M059J (cell line): ENCODE results near the gene EGR1. TPM values are rescaled to one million over a fixed set of nuclear protein-coding genes. Genes with fewer than 3 reads are reported as not detected.
"Not testable (repeated sequence)": the region's sequence is repeated elsewhere in the genome, so short reads cannot be mapped to it uniquely, and the experiment has no call there.

ENCODE experiments used
- DNase-seq: peaks from one replicate; pipeline ENCODE4 v3.0.0-alpha.2; 2012; ENCODE audit warnings: low read depth
- total RNA-seq: library from RNA; depleted of rRNA; stranded (reverse); fragments of >200 nt; shearing (Covaris generic); gene quantifications from 2 replicates; pipeline ENCODE4 v1.2.3, GENCODE V29; 2014

EGR1 gene
- total RNA-seq, 1 experiment from 2014 or later: 3.9 TPM

GRCh38 chr5:138468966-138469539 is 3.8 kb downstream of the EGR1 start:
- no peak for DNase-seq

DNA sequence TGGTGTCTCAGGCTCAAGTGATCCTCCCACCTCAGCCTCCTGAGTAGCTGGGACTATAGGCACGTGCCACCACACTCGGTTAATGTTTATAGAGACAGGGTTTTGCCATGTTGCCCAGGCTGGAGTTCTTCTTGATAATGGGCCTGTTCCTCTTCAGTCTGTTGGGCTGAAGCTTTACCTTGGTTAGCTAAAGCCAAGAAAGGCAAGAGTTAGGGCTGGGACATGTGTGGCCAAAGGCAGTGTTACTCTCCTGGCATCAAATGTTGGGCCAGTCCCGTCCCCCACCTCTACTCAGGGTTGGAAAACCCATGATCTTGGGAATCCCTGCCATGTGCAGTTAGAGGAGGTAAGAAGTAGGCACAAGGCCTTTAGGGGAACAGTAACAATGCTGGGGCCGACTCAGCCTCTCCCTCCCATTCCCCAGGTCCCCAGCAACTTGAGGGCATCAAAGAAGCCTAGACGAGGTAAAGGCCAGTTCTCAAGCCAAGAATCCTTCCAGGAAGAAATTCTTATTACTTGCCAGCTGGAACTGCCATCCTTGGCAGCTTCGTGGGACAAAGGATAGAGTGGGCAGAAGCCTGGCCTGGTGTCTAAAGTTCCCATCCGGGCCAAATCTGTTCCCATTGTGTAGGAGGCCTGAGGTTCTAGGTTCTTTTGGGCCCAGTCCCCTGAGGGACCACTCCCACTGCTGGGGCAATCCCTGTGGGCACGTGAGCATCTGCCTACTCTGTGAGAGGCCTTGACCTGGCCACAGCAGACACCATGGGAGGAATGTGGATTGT is 4.5 kb downstream of the EGR1 start:
- peak; percentile 84 for DNase-seq

DNA sequence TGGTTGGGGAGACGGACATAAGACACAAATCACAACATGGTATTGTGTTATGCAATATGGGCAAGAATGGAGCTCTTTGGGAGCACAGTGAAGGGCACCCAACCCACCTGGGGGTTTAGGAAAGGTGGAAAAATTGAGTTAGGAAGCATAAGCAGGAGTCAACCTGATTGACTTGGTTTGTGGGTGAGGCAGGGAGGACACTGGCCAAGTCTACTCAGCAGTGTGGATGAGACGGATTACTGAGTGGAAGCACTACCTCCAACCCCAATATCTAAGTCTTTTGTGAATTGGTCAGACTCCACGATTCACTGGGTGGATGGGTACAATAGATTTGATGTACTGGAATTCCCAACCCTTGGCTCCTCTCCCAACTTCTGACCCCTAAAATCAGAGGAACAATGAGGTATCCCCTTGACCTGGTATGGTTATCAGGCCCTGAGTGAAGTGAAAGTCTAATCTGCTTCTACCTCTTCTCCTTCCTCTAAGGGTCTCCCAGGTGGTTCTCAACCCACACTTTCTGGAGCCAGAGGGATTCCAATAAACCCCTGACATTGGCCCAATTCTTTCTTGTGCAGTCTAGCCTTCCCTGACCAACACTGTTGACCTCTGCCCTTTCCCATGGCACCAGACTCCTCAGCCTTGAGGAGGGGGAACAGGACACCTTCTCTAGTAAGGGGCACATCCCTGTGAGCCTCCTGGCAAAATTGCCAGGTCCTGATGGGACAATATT is 5.2 kb downstream of the EGR1 start:
- no peak for DNase-seq

DNA sequence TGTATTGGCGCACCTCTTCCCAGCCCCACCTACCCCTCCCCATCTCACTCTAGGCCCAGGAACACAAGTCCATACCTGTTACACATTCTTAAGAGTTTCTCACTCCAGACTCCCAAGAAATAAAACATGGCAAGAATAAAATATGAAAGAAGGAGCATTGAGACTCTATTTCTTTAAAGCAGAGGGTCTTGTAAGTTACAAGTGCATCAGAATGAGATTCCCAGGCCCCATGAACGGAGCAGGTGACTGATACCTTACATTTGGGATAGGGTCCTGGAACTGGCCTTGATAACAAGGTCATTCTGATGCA is 5.7 kb downstream of the EGR1 start:
- no peak for DNase-seq

DNA sequence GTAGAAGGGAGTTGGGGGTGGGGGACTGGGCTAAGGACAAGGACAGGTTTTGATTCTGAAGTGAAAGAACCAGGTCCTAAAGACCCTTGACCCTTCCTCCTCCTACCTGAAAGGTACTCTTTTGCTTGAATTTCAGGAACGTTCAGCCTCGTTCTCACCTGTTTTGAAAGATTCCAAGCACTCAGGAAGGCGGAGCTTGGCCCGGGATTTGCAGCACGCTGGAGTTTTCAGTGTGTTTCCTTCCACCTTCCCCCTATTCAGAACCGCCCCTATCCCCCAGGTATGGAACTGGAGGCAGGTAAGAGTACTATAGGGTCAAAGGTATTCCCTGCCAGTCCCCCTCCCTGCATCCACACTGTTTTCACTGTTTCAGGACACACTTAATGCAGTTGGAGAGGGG is 7.1 kb downstream of the EGR1 start:
- DNase-seq: no peak

DNA sequence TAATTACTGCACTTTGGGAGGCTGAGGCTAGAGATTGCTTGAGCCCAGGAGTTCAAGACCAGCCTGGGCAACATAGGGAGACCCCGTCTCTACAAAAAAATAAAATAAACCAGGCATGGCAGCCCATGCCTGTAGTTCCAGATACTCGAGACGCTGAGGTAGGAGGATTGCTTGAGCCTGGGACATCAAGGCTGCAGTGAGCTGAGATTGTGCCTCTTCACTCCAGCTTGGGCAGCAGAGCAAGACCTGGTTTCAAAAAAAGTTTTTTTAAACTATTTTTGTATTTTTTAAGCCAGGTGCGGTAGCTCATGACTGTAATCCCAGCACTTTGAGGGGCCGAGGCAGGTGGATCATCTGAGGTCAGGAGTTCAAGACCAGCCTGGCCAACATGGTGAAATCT is 7.9 kb downstream of the EGR1 start:
- DNase-seq: not testable (repeated sequence)

GRCh38 chr5:138476918-138477317 is 11.6 kb downstream of the EGR1 start:
- no peak for DNase-seq

DNA sequence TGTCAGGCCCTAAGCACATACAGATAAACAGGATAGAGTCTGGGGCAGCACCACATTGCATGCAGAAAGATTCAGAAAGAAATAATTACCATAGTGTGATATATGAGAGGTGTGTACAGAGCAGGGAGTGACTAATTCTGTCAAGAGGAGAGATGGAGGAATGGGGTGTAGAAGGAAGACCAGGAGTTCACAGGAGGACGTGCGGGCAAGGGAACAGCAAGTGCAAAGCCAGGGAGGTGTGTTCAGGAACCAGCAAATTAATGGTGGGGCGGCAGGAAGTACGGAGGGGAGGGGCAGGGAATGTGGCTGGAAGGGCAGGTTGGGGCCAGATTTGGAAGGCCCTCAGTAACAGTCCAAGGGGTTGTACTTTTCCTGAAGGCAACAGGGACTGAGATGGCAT is 17.4 kb downstream of the EGR1 start:
- DNase-seq: no peak

DNA sequence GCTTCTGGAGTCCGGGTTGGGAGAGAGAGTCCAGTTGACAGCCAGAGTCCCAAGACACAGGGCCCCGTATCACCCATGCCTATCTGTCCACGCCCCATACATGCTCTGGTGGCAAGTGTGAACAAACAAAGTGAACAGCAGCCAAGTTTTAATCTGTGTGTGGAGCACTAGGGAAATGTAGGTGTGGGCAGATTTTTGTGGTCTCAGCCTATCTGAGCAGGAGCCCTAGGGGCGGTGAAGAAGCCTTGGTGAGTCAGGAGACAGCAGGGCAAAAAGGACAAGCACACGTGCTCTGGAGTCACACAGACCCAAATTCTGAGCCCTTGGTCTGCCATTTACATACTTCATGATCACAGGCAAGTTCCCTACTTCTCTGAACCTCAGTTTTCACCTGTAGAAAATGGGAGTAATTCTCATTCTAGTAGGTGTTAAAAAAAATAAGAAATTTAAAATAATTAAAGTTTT is 23.2 kb downstream of the EGR1 start:
- peak; percentile 83 for DNase-seq

DNA sequence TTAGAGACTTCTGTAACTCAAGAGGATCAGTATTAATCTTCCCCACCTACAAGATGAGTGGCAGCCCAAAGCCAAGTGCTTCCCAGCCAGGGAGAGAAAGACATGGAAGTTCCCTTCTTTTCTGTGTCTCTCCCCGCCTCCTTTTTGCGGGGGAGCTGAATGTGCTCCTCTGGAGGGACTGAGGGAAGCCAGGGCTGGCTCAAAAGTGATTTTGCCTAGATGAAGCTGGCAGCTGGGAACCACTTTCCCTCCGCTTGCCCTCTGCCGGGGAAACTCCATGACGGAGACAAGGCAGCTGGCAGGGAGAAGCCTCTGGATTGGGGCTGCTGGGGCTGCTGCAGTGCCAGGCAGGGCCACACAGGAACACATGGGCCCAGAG is 24.4 kb downstream of the EGR1 start:
- no peak for DNase-seq

- DNase-seq: peak; percentile 18
These were observed 25.5 kb downstream of the EGR1 start for GRCh38 chr5:138490648-138491283.

DNA sequence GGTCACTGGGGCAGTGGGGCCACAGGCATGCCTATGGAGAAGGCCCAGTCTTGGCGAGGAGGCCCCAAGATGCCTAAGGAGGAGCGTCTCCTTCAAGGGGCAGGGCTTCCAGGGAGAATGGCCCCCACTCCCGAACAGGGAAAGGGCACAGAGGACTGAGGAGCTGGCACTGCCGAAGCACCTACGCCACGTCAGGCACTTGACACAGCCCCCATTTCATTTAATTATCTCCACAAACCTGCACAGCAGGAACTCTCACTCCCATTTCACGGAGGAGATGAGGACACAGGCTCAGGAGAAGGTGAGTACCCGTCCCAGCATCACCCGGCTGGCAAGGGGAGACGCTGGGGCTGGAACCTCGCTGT is 26.0 kb downstream of the EGR1 start:
- DNase-seq: no peak

GRCh38 chr5:138491669-138492559 is 26.6 kb downstream of the EGR1 start:
- DNase-seq: peak; percentile 89

DNA sequence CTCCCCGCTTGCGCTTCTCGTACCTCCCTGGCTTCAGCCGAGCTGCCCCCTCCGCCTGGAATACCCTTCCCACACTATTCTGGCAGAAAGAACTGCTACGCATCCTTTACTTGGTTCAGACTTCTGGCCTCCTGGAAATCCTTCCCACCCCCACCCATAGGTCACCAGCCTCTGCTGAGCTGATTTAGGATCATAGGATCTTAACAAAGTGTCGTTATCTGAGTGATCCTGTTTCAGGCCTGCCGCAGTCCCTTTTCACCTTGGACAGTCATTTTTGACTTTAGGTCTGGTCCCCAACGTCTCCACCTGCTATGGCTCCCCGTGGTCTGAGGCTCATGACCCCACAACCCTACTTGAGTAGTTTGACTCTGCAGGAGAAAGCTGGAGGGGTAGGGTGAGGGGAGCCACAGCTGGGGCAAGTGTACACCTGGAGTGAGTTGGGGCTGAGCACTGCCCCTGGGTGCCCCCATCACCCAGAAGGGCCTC is 27.3 kb downstream of the EGR1 start:
- DNase-seq: no peak

DNA sequence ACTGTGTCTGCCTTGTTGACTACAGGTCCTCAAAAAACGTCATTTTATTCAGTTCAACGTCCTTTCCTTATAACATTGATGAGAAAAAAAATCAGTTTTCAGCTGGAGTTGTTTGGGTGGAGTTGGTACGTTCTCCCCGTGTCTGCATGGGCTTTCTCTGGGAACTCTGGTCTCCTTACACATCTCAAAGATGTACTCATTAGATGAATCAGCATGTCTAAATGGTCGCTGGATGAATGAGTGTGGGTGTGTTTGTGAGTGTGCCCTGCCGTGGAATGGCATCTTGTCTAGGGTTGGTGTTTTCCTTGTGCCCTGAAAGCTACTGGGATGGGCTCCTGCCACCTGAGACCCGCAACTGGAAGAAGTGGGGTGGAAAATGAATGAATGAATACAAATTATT is 30.1 kb downstream of the EGR1 start:
- DNase-seq: no peak

DNA sequence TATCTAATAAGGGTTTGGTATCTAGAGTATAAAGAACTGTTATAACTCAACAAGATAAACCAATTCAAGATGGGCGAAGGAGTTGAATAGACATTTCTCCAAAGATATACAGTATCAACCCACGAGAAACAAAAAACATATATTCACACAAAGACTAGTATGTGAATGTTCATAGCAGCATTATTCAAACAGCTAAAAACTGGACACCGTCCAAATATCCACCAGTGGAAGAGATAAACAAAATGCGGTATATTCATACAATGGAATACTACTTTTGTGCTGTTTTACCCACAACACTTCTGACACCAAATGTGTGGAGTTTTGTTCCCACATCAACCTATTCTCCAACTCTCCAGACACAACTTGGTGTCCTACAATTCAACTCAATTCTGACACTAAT is 33.1 kb downstream of the EGR1 start:
- DNase-seq: no peak

- no peak for DNase-seq
These were observed 36.8 kb downstream of the EGR1 start for GRCh38 chr5:138502121-138502520.

- no peak for DNase-seq
These were observed 37.2 kb downstream of the EGR1 start for GRCh38 chr5:138502521-138502920.

DNA sequence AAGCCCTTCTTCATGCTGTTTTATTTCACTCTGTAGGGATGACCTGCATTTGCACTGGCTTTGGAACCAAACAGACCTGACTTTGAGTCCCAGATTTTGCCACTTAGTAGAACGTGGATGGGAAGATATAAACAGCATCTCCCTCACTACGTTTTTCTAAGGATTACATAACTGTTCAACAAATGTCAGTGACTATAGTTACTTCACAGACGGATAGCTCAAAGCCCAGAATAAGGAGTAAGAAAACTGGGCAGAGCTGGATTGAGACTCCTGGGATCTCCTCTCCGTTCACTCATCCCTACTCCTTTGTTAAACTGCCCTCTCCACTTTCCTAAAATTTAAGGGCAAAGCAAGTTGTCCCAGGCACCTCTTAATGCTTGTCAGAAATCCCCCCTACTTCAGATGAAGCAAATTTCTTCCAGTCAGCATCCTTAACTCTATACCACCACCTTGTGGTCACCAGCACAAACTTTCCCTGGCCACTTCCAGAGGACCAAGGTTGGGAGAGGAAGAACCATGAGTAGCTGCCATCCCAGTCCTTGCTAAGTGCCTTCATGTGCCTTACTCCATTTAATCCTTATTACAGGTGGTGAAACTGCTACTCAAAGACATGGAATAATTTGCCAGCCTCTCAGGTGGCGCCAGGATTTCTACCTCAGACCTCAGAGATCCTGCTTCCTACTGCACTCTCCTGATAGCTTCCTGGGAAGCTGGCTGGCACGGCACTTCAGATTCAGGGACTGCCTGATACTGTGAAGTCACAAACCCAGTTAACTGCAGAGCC is 38.4 kb downstream of the EGR1 start:
- peak; percentile 66 for DNase-seq

- peak; percentile 26 for DNase-seq
These were observed 39.5 kb downstream of the EGR1 start for GRCh38 chr5:138504799-138505198.
